Pons (tissue), 1 donor: ENCODE measurements around the gene NR5A1.

ENCODE experiments used
- DNase-seq: peaks from one replicate; pipeline ENCODE4 v3.0.0-alpha.2; 2016; ENCODE audit warnings: low spot score

Gene NR5A1

DNA sequence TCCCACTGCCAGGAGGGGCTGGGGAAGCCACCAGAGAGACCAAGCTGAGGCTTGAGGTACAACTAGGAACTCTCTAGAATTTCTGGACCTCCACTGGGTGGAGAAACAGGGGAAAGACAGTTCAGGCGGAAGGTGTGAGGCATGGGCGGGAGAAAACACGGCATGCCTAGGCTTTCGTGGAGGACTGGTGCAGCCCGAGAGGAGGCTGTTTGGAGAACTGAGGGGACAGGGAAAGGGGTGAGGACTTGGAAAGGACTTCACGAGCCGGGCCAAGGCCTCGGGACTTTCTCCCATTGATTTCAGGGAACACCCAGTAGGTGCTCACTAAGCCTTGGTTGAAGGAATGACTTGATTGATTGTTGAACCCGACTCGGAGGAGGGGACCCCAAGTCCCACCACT is 66.4 kb downstream of the NR5A1 start:
- no peak for DNase-seq

- no peak for DNase-seq
Observed at GRCh38 chr9:124439686-124440243, 67.4 kb downstream of the NR5A1 start.

DNA sequence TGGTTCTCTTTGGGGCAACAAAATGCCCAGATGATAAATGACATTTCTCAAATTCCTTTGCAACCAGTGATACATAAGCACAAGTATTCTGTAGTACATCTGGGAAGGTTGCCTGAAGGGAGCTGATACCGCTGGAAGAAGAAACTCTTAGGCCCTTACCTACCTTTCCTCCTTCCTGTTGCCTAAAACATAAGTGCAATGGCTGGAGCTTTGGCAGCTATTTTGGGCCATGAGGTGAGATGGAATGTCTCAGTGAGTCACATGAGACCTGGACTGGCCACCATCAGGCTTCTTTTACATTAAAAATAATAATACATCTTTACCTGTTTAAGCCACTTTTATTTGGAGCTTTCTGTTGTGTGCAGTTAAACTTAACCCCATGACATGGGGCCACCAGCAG is 68.1 kb downstream of the NR5A1 start:
- DNase-seq = no peak

DNA sequence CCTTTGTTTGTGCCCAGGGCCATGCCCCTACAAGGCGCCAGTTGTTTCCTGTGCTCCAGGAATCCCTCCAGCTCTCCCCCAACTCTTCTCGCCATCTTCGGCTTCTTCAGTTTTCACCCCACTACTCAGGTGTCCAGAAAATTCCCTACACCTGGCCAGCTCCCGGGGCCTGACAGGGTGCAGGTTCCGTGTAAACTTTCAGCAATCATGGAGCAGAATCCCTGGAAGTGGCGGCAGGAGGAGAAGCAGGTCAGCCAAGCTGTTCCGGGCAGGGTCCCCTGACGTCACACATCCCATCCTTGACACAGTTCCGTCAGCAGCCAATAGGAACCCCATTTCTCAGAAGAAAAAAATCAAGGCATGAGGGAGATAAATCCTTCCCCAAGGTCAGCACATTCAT is 69.1 kb downstream of the NR5A1 start:
- no peak for DNase-seq

GRCh38 chr9:124437086-124437485 is 70.1 kb downstream of the NR5A1 start:
- DNase-seq = no peak

DNA sequence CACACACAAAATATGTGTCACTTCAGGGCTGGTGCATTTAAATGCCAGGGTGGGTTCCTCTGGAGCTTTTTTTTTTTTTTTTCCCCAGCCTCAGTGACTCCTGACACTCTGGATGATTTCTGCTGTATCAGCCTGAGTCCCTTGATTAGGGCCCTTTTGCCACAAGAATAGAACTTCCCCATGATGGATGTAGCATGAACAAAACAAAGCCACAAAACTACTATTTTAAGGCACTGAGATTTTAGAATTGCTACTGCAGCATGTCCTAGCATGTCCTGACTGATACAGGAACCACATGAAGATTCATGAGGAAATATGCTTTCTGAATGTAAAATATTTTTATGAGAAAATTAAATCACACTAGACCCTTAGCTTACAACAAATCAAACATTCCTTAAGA is 70.9 kb downstream of the NR5A1 start:
- no peak for DNase-seq
